Stimulated activated CD4-positive, alpha-beta T cell treated with anti-CD3 and anti-CD28 coated beads, Interleukin-12 subunit alpha, Interleukin-12 subunit beta, amount 100 ng/mL, for 48 hours (primary cell): ENCODE data around the gene CARD8.
"Not testable (repeated sequence)": the region's sequence is repeated elsewhere in the genome, so short reads cannot be mapped to it uniquely, and the experiment has no call there.

Experiments used
- DNase-seq, 3 donors: peaks; one replicate each; pipeline ENCODE4 v3.0.0-alpha.2; 2020; ENCODE audit warnings: low read depth in 2 of 3, low spot score in 1 of 3

The CARD8 gene

DNA sequence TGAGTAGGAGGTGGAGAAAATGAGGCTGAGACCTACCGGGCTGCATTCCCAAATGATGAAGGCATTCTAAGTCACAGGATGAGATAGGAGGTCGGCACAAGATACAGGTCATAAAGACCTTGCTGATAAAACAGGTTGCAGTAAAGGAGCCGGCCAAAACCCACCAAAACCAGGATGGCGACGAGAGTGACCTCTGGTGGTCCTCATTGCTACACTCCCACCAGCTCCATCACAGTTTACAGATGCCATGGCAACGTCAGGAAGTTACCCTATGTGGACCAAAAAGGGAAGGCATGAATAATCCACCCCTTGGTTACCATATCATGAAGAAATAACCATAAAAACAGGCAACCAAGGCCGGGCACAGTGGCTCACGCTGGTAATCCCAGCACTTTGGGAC, 9.6 kb upstream of the CARD8 start:
- DNase-seq: not testable (repeated sequence)

DNA sequence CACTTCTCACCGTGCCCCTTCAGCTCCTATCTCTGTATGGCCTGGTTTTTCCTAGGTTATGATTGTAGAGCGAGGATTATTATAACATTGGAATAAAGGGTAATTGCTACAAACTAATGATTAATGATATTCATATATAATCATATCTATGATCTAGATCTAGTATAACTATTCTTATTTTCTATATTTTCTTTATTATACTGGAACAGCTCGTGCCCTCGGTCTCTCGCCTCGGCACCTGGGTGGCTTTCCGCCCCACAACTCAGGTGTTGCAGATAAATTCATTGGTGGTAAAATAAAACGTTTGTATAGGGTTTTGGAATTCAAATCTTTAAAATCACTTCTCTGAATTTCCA, 4.6 kb upstream of the CARD8 start:
- not testable (repeated sequence) for DNase-seq

DNA sequence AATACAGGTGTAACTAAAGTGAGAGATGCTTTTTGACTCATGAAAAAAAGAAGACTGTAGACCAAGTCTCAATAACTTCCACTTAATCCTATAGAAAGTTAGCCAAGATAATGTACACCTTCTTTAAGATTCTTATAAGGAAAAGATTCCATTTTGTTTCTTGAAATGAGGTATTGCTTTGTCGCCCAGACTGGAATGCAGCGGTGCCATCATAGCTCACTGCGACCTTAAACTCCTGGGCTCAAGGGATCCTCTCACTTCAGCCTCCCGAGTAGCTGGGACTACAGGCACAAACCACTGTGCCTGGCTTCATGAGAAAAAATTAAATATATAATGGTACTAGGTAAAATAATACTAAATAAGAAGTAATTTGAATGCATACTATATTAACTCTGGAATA, 3.3 kb upstream of the CARD8 start:
- DNase-seq: not testable (repeated sequence)

DNA sequence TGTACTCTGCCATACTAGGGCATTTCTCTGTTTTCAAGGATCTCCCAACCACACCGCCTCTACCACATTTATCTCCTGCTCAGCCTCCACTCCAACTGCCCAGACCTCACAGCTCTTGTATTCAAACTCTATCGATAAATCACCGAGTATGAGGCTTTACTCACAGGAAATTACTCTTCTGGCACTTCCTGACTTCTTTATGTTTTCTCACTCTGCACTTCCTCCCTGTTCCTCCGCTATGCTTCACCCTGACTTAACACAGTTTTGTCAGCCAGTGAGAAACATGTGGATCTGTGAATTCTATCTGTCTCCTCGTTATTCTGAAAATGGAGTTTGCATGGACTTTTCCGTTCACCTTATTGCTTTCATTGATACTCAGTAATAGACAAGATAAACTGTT, 2.6 kb upstream of the CARD8 start:
- DNase-seq: no peak

DNA sequence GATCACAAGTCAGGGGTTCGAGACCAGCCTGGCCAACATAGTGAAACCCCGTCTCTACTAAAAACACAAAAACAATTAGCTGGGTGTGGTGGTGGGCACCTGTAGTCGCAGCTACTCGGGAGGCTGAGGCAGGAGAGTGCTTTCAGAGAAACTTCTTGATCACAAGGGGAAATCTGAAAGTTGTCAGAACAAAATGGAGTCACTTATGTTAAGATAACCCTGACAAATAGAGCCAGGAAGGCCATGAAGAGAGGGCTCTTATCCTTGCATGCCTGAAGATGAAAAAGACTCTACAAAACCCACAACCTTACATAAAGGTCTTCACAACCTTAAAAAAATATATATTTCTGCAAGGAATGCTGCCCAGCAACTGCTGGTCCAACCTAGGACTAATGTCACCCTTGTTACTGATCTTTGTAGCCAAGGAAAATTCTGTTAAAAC, 1.2 kb downstream of the CARD8 start:
- no peak for DNase-seq

DNA sequence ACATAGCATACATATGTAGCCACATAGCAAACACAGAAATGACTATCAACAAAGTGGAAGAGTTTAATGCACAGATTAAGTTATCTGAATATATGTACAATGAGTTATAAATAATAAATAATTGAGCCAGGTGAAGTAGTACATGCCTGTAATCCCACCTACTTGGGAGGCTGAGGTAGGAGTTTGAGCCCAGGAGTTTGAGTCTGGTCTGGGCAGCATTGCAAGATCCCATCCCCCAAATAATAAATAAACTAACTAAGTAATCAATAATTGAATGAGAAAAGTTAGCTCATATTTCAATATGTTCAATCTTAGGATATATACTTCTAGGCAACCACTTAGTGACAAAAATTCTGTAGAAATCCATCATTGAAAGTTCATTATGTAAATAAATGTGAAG, 1.7 kb downstream of the CARD8 start:
- DNase-seq: no peak

DNA sequence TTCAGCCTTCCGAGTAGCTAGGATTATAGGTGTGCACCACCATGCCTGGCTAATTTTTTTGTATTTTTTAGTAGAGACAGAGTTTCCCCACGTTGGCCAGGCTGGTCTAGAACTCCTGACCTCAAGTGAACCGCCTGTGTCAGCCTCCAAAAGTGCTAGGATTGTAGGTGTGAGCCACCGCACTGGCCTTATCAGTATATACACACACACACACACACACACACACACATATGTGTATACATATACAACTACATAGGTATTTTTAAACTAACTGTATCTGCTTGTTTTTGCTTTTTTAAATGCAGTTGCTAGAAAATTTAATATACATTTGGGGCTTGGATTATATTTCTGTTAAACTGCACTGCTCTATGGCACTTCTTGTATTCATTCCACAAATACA, 3.1 kb downstream of the CARD8 start:
- no peak for DNase-seq

DNA sequence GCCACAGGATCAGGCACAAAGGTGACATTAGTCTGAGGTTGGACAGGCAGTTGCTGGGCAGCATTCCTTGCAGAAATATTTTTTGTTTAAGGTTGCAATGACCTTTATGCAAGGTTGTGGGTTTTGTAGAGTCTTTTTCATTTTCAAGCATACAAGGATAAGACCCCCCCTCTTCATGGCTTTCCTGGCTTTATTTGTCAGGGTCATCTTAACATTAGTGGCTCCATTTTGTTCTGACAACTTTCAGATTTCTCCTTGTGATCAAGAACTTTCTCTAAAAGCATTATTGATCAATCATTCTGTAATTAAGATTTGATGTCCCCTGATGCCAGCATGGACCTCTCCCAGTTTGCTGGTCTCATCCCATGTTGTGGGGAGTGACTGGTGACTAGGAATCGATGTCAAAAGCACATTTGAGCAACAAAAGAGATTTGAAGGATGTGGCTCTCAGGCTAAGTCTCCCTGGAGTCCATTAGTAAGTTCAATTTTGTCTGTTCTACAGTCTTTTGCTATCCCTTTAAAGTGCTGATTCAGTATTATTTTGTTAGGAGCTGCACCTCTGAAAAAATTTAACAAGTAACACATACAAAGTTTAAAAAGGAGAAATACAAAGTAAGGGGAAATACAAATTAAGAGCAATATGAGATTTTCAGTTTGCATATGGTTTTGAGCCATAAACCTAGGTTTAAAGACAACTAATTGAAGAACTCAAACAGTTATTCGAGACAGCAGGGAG, 5.3 kb downstream of the CARD8 start:
- DNase-seq: no peak

DNA sequence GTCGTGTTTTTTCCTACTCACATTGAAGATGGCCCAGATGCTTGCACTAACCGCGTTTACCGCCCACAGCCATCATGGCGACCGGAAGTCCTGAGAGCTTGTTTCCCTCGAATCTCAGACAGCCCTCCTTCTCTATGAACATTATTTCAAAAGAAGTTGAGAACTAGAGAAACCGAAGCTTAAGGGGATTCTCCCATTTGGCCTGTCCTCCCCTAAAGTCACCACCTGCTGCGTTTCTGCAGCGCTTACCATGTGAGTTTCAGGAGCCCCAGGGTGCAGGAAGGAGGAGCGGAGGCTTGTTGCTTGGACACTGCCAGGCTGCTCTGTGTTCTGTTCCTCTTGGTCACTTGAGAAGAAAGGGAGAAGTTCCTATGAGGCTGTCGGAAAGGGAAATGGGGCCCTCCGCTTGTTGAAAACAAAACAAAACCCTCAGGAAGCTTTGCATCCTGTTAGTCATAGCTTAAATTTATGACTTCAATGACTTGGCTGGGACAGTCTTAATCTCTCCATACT, 6.2 kb downstream of the CARD8 start:
- peak; percentile 68 to 72 (median 69) for DNase-seq

DNA sequence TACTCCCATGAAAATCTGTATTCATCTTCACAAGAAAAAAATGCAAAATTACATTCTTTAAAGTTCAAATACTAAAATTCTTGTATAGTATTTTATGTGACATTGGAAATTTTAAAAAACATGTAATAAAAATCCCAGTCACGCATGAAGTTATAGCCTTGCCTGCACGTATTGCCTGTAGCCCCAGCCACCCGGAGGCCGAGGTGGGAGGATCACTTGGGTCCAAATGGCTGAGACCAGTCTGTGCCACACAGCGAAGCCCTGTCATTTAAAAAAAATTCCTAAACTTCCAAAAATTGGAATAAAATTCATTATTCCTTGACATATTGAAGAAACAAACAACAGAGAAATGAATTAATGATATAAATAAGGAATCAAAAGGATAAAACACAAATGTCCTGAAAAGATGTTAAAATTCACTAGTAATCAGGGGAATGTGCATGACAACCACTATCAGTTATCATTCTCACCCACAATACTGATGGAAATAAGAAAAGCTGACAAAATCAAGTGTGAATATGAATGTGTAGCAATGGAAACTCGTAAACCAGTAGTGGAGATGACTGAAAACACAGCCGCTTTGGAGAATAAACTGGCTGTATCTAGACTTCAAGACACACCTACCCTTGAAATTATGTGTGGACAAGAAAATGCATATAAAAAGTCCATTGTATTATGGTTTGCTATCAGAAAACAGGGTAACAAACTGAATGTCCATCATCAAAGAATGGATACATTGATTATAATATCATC, 7.5 kb downstream of the CARD8 start:
- no peak for DNase-seq

DNA sequence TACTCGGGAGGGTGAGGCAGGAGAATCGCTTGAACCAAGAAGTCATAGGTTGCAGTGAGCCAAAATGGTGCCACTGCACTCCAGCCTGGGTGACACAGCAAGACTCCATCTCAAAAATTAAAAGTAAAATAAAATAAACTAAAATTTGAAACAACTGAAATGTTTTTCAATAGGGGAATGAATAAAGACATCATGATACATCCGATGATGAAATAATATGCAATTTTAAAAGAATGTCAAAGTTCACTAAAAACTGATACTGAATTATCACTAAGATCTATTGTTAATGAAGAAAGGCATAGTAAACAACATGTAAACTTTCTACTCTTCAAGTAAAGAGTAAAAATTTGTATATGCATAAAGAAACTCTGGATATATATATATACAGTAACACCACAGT, 8.5 kb downstream of the CARD8 start:
- no peak for DNase-seq

DNA sequence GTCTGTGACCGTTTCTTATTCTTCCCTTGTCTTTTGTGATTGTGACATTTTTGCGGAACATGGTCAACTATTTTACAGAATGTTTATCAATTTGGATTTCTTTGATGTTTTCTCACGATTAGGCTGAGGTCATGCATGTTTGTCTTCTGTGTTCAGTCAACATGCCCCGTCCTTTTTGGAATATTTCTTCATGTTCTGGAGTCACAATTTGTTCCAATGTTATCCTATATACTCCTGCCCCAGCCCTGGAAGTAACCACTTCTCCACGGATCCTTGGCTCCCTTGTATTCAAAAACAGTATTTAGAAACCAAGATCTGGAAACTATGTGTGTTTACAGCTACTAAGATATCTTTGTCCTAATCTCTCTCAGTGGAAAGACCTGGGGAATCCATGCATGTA, 9.6 kb downstream of the CARD8 start:
- no peak for DNase-seq

DNA sequence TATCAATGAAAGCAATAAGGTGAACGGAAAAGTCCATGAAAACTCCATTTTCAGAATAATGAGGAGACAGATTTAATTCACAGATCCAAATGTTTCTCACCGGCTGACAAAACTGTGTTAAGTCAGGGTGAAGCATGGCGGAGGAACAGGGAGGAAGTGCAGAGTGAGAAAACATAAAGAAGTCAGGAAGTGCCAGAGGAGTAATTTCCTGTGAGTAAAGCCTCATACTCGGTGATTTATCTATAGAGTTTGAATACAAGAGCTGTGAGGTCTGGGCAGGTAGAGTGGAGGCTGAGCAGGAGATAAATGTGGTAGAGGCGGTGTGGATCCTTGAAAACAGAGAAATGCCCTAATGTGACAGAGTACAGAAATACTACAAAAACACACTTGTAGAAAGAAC, 11.4 kb downstream of the CARD8 start:
- DNase-seq: no peak

DNA sequence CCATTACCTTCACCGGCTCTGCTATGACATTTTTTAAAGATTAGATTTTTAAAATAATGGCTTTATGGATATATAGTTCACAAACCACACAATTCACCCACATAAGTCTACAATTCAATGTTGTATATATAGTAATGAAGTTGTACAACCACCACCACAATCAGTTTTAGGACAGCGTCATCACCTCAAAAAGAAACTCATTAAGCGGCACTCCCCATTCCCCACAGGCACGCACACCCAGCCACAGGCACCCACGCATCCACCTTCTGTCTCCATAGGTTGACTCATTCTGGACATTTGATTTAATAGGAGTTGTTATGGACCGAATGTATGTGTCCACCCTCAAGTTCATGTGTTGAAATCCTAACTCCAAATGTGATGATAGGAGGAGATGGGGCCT, 13.9 kb downstream of the CARD8 start:
- DNase-seq: not testable (repeated sequence)

DNA sequence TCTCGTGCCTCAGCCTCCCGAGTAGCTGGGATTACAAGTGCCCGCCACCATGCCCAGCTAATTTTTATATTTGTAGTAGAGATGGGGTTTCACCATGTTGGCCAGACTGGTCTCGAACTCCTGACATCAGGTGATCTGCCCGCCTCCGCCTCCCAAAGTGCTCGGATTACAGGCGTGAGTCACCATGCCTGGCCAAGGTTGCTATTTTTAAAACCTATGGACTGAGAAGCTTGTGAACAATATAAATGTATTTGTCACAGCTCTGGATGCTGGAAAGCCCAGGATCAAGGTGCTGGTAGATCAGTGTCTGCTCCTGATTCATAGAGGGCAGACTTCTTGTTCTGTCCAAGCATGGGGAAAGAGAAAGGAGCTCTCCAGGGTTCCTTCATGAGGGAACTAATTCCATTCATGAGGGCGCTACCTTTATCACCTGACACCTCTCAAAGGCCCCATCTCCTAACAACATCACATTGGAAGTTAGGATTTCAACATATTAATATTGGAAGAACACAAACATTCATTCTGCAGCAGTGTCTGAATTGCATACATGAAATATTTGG, 16.1 kb downstream of the CARD8 start:
- no peak for DNase-seq

DNA sequence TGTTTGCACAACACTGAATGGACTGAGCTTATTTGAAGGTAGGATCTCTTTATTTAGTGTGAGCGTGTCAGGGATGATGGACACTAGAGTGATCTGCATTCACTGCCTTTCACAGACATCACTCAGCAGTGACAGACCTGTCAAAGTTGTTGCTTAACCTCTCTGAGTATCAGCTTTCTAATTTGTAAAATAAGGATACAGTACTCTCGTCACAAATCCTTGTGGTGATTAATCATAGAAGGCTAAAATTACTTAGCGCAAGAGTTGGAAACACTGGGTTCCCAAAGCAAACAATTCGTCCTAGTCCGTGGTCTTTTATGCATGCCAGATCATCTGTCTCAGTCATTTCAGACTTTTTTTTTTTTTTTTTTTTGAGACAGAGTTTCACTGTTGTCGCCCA, 16.6 kb downstream of the CARD8 start:
- DNase-seq: no peak

DNA sequence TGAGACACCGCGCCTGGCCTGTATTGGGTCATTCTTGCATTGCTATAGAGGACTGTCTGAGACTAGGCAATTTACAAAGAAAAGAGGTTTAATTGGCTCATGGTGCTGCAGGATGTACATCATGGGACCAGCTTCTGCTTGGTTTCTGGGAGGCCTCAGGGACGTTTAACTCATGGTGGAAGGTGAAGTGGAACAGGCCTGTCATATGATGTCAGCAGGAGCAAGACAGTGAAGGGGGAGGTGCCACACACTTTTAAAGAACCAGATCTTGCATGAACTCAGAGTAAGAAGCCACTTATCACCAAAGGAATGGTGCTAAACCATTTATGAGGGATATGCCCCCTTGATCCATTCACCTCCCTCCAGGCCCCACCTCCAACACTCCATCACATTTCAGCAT, 18.7 kb downstream of the CARD8 start:
- no peak for DNase-seq

DNA sequence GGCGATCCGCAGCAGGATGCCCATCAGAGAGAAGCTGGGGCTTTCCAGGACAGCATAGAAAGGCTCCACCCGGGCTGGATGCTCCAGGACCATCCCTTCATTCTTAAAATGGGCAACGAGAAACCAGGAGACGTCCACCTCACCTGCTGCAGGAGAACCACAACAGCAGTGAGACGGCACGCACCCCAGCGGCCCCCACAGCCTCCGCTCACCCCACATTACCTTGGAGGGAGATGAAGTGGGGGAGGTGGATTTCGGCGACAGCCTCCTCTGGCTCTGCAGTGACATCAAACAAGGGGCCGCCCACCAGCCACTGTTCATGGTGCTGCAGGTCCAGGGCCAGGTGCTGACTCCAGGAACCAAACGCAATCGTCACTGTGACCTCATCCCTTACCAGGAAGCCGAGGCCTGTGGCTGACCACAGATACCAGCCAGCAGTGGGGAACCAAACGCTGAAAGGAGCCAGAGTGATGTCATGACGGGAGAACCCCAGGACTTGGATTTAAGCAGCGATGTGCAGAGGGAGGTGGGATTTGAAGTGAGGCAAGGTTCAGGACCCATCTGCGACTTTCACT, 25.1 kb downstream of the CARD8 start:
- peak in 1 of 3 donors; percentile 21 for DNase-seq

DNA sequence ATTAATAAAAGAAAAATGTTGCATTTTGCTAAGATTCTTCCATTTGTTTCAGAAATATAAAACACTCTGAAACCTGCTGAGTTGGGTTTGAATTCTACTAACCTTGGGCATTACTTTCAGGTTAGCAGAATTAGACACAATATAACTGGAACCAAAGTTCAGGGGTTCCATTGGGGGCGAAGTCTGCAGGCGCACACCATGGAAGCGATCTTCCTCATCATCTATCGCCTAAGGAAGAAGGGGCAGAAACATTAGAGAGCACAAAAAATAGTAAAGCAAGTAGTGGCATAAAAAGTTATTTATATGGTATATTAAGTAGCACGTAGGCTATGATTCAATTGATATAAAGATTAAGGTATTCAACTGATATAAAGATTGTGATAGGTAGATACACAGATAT, 34.1 kb downstream of the CARD8 start:
- DNase-seq: no peak

DNA sequence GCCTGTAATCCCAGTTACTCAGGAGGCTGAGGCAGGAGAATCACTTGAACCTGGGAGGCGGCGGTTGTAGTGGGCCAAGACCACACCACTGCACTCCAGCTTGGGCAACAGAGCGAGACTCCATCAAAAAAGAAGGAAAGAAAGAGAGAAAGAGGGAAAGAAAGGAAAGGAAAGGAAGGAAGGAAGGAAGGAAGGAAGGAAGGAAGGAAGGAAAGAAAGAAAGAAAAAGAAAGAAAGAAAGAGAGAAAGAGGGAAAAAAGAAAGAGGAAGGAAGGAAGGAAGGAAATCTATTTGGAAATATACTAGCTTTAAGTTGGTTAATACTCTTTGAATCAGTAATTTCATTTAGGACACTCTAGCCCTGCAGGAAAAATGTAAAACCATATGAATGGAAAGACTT, 34.9 kb downstream of the CARD8 start:
- DNase-seq: not testable (repeated sequence)

DNA sequence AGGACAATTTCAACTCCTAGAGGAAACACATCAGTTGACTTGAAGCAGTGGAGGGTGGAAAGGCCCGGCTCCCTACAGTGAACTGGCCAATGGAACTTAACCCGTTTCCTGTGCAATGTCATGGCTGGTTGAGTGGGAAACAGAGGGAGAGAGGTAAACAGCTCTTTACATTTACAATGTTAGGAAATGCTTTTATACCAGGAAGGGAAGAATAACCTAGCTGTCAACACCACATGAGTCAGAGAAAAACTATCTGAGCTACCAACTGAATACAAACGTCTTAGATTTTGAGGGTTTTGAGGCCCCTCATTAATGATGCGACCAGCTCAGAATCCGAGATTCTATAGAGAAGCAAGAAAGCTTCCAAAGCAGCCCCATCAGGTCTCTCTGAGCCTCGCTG, 36.7 kb downstream of the CARD8 start:
- no peak for DNase-seq

DNA sequence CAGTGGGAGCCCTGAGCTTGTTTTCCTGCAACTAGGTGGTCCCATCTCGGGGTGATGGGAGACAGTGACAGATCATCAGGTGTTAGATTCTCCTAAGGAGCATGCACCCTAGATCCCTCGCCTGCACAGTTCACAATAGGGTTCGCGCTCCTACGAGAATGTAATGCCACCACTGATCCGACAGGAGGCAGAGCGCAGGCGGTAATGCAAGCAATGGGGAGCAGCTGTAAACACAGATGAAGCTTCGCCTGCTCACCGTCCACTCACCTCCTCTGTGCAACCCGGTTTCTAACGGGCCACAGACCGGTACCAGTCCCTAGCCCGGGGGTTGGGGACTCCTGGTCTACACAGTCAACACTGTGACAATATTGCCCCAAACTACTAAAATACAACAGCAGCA, 38.8 kb downstream of the CARD8 start:
- no peak for DNase-seq
